HepG2 (cell line): ENCODE results near the gene PSRC1. TPM values are rescaled to one million over a fixed set of nuclear protein-coding genes. Genes with fewer than 3 reads are reported as not detected.

Experiments used
- ARHGAP35 ChIP-seq: sonication (generic); formaldehyde crosslinking; IDR thresholded peaks from 2 replicates; pipeline ENCODE4 v1.9.0; 2022; ENCODE audit warnings: mild to moderate bottlenecking, inconsistent platforms, moderate library complexity, missing genetic modification reagents, borderline replicate concordance
- ARNT2 ChIP-seq: sonication (generic); formaldehyde crosslinking; IDR thresholded peaks from 2 replicates; pipeline ENCODE4 v1.8.0; 2022; ENCODE audit warnings: mild to moderate bottlenecking, low read depth, missing genetic modification reagents, moderate library complexity
- BRCA1 ChIP-seq: sonication (generic); formaldehyde crosslinking; IDR thresholded peaks from 2 replicates; pipeline ENCODE4 v1.4.0; 2020; ENCODE audit warnings: missing genetic modification reagents
- EHMT2 ChIP-seq: fragments of 200-600 bp; sonication (generic); IDR thresholded peaks from 2 replicates; pipeline ENCODE4 v1.7.0; 2017; ENCODE audit warnings: antibody characterized with exemption, low read depth, low read length, borderline replicate concordance
- FOXO1 ChIP-seq: sonication (generic); formaldehyde crosslinking; IDR thresholded peaks from 2 replicates; pipeline ENCODE4 v1.4.0; 2020; ENCODE audit warnings: missing genetic modification reagents
- HES4 ChIP-seq: sonication (generic); formaldehyde crosslinking; IDR thresholded peaks from 2 replicates; pipeline ENCODE4 v1.9.0; 2021; ENCODE audit warnings: mild to moderate bottlenecking, missing genetic modification reagents, borderline replicate concordance
- HMGXB4 ChIP-seq, 2 experiments: sonication (generic) in 1 of 2; formaldehyde crosslinking in 1 of 2; IDR thresholded peaks; 2 replicates each; pipeline versions ENCODE4 v1.4.0 to v1.6.1; 2018 to 2020; ENCODE audit warnings: missing genetic modification reagents in 2 of 2, borderline replicate concordance in 1 of 2, low read depth in 1 of 2, mild to moderate bottlenecking in 1 of 2, missing biosample characterization in 1 of 2
- HNRNPUL1 ChIP-seq: fragments of 200-400 bp; formaldehyde crosslinking; IDR thresholded peaks from 2 replicates; pipeline ENCODE4 v1.6.1; 2017; ENCODE audit warnings: low read depth, mild to moderate bottlenecking, low read length, moderate library complexity
- HOXA3 ChIP-seq: sonication (generic); formaldehyde crosslinking; IDR thresholded peaks from 2 replicates; pipeline ENCODE4 v1.5.0; 2020; ENCODE audit warnings: missing genetic modification reagents
- JDP2 ChIP-seq: sonication (generic); formaldehyde crosslinking; IDR thresholded peaks from 2 replicates; pipeline ENCODE4 v1.8.1; 2022; ENCODE audit warnings: missing genetic modification reagents, borderline replicate concordance
- KDM5A ChIP-seq: fragments of 200-600 bp; sonication (generic); IDR thresholded peaks from 2 replicates; pipeline ENCODE4 v1.7.0; 2018; ENCODE audit warnings: antibody characterized with exemption, mild to moderate bottlenecking, low read length, borderline replicate concordance
- MNT ChIP-seq: fragments of 450-650 bp; IDR thresholded peaks from 2 replicates; pipeline ENCODE4 v1.6.1; 2016
- MXD3 ChIP-seq: IDR thresholded peaks from 2 replicates; pipeline ENCODE4 v1.6.1; 2016; ENCODE audit warnings: mild to moderate bottlenecking, missing biosample characterization, missing genetic modification reagents
- MZF1 ChIP-seq: sonication (generic); formaldehyde crosslinking; IDR thresholded peaks from 2 replicates; pipeline ENCODE4 v1.8.1; 2023; ENCODE audit warnings: mild to moderate bottlenecking, missing genetic modification reagents, borderline replicate concordance
- SMARCC2 ChIP-seq: fragments of 450-650 bp; IDR thresholded peaks from 2 replicates; pipeline ENCODE4 v1.6.1; 2017; ENCODE audit warnings: antibody characterized with exemption, mild to moderate bottlenecking
- STAT5B ChIP-seq: sonication (generic); formaldehyde crosslinking; IDR thresholded peaks from 2 replicates; pipeline ENCODE4 v1.4.0; 2020; ENCODE audit warnings: missing genetic modification reagents
- YEATS2 ChIP-seq: sonication (generic); formaldehyde crosslinking; IDR thresholded peaks from 2 replicates; pipeline ENCODE4 v1.4.0; 2020; ENCODE audit warnings: missing genetic modification reagents, borderline replicate concordance
- ZMYM4 ChIP-seq: sonication (generic); formaldehyde crosslinking; IDR thresholded peaks from 2 replicates; pipeline ENCODE4 v1.8.1; 2023; ENCODE audit warnings: mild to moderate bottlenecking, missing genetic modification reagents
- ZNF547 ChIP-seq: sonication (generic); formaldehyde crosslinking; IDR thresholded peaks from 2 replicates; pipeline ENCODE4 v1.5.1; 2020; ENCODE audit warnings: mild to moderate bottlenecking, missing genetic modification reagents
- ZNF737 ChIP-seq: sonication (generic); formaldehyde crosslinking; IDR thresholded peaks from 2 replicates; pipeline ENCODE4 v1.5.0; 2020; ENCODE audit warnings: missing genetic modification reagents, mild to moderate bottlenecking, borderline replicate concordance
- polyA plus RNA-seq, 8 experiments: library from polyadenylated mRNA; depleted of rRNA in 3 of 8; stranded (reverse) in 7 of 8; unstranded in 1 of 8; fragments of >200 nt; fragmentation: Illumina TruSeq in 4 of 8; extraction: Trizol in 4 of 8; gene quantifications; 2 replicates each; pipeline versions ENCODE4 v1.2.1 to v1.2.3, GENCODE V29; 2011 to 2016; ENCODE audit warnings: low read depth in 4 of 8, missing spikeins in 1 of 8, mixed read lengths in 1 of 8; ENCODE audit not compliant: insufficient read depth in 1 of 8
- total RNA-seq, 5 experiments: library from RNA; depleted of rRNA; stranded (reverse); fragments of >200 nt; fragmentation: Illumina TruSeq; extraction: Trizol; gene quantifications; 2 replicates each; pipeline ENCODE4 v1.2.3, GENCODE V29; 2016; ENCODE audit warnings: low read depth in 1 of 5
- TF ChIP-seq, protein P1 (sequence below): sonication (generic); formaldehyde crosslinking; conservative IDR thresholded peaks from 2 replicates; pipeline ENCODE4 v1.4.0; 2020; ENCODE audit warnings: missing genetic modification reagents
- TF ChIP-seq, protein P2 (sequence below): IDR thresholded peaks from 2 replicates; pipeline ENCODE4 v1.6.1; 2018; ENCODE audit warnings: missing genetic modification reagents

The PSRC1 gene
- total and polyA plus RNA-seq, 2 of the 13 experiments (the other 11 are each of a cell fraction or from before 2014, with no cell fraction given), result 28.6 to 30.3 TPM

DNA sequence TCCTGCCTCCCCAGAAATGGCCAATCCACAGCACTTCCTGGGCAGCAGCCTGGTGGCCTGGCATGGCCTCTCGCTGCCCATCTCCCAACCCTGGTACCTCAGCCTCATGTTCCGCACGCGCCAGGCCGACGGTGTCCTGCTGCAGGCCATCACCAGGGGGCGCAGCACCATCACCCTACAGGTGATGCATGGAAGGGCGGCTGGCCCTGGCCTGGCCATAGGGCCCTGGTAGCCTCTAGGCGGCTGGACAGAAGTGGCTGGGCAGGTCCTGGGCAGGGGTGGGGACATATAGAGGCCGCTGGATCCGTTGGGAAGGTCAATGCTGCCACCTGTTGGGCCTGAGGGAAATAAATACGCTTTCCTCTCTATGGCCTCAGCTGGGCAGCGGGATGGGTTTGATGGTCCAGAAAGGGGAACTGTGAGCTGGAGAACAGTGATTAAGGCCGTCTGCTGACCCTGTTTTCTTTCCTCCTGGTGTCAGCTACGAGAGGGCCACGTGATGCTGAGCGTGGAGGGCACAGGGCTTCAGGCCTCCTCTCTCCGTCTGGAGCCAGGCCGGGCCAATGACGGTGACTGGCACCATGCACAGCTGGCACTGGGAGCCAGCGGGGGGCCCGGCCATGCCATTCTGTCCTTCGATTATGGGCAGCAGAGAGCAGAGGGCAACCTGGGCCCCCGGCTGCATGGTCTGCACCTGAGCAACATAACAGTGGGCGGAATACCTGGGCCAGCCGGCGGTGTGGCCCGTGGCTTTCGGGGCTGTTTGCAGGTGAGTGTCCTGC lies 19.2 kb downstream of the PSRC1 start (continued):
- TF ChIP-seq, protein P1, sequence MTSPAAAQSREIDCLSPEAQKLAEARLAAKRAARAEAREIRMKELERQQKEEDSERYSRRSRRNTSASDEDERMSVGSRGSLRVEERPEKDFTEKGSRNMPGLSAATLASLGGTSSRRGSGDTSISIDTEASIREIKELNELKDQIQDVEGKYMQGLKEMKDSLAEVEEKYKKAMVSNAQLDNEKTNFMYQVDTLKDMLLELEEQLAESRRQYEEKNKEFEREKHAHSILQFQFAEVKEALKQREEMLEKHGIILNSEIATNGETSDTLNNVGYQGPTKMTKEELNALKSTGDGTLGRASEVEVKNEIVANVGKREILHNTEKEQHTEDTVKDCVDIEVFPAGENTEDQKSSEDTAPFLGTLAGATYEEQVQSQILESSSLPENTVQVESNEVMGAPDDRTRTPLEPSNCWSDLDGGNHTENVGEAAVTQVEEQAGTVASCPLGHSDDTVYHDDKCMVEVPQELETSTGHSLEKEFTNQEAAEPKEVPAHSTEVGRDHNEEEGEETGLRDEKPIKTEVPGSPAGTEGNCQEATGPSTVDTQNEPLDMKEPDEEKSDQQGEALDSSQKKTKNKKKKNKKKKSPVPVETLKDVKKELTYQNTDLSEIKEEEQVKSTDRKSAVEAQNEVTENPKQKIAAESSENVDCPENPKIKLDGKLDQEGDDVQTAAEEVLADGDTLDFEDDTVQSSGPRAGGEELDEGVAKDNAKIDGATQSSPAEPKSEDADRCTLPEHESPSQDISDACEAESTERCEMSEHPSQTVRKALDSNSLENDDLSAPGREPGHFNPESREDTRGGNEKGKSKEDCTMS (CRISPR knock-in tag), result no peak
- TF ChIP-seq ZNF737 (CRISPR knock-in tag) (no peak), HOXA3 (CRISPR knock-in tag) (peak; percentile 76; the same call in 1 of the 2 replicates), ARHGAP35 (CRISPR knock-in tag) (0 out of 2 replicates have a peak, but pooled peaks have one; percentile 29), KDM5A (no peak), MNT (no peak), MZF1 (CRISPR knock-in tag) (no peak), EHMT2 (no peak), HNRNPUL1 (no peak), BRCA1 (CRISPR knock-in tag) (no peak; the same call in 1 of the 2 replicates), ZMYM4 (CRISPR knock-in tag) (peak; percentile 83), ARNT2 (CRISPR knock-in tag) (peak; percentile 90), STAT5B (CRISPR knock-in tag) (no peak), HES4 (no peak), ZNF547 (peak; percentile 81), FOXO1 (peak; percentile 75), JDP2 (CRISPR knock-in tag) (no peak), HMGXB4 (CRISPR knock-in tag; IDR thresholded peaks at IDR 0.05; ENCODE audit: borderline replicate concordance in 1 of 2, low read depth in 1 of 2) (peak; percentile 98 to 99), SMARCC2 (no peak), MXD3 (CRISPR knock-in tag) (peak; percentile 83), YEATS2 (CRISPR knock-in tag) (peak; percentile 69; the same call in 1 of the 2 replicates)
- TF ChIP-seq, protein P2, sequence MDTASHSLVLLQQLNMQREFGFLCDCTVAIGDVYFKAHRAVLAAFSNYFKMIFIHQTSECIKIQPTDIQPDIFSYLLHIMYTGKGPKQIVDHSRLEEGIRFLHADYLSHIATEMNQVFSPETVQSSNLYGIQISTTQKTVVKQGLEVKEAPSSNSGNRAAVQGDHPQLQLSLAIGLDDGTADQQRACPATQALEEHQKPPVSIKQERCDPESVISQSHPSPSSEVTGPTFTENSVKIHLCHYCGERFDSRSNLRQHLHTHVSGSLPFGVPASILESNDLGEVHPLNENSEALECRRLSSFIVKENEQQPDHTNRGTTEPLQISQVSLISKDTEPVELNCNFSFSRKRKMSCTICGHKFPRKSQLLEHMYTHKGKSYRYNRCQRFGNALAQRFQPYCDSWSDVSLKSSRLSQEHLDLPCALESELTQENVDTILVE, result peak; percentile 70; the same call in 1 of the 2 replicates
